SU-DHL-6 (cell line): Measurements from ENCODE around the gene DHRS12.

ENCODE experiments used
- CTCF ChIP-seq: fragments of 200-600 bp; sonication (generic); IDR thresholded peaks from one replicate; pipeline ENCODE4 v1.5.1; 2017; ENCODE audit warnings: antibody characterized with exemption, mild to moderate bottlenecking, low read length, moderate library complexity; ENCODE audit not compliant: insufficient read depth, poor library complexity, severe bottlenecking
- EZH2phosphoT487 ChIP-seq: fragments of 200-600 bp; sonication (generic), shearing (Covaris generic); conservative IDR thresholded peaks from 2 replicates; pipeline ENCODE4 v1.6.1; 2018; ENCODE audit warnings: mild to moderate bottlenecking, antibody characterized with exemption, low read length, moderate library complexity, mixed read lengths

DNA sequence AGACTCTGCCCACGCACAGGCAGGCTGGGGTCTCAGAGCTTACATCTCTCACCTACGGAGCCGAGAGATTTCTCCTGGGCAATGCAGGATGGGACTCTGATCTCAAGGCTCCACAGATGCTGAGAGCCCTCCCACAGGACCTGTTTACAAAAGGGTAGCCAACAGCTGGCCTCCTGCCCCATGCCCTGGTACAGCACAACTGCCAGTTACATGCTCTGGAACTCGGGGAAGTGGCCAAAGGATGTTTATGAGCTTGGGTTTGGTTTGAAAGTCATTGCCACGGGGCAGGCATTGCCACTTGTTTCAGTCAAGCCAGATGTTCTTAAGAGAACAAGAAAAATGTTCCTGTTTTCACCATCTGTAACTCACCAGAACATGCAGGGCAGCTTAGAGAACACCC is 3.5 kb downstream of the DHRS12 start:
- TF ChIP-seq CTCF (no peak), EZH2phosphoT487 (no peak)
